ENCODE measurements around the gene ZNF431. TPM values are rescaled to one million over a fixed set of nuclear protein-coding genes. Genes with fewer than 3 reads are reported as not detected.

The ZNF431 gene
- total and polyA plus RNA-seq, 2 donors (not counting 1 experiment from before 2014, with no cell fraction given), result 19.8 to 40.7 TPM

- 95% methylated on average over 4 of the region's 6 CpGs for WGBS (ENCODE audit: insufficient coverage)
- Histone ChIP-seq H3K36me3 (replicated peaks in 1 of 2; ENCODE audit: control extremely low read depth in 1 of 2, control insufficient read depth in 1 of 2, extremely low read depth in 1 of 2, insufficient read depth in 2 of 2, low read length in 1 of 2) (no peaks in the 10 kb centered on the region), H3K4me1 (ENCODE audit: control insufficient read depth in 2 of 2, insufficient read depth in 2 of 2, low read length in 2 of 2) (no peaks in the 10 kb centered on the region), H2AFZ (ENCODE audit: insufficient read depth, low read depth, low read length, poor library complexity, severe bottlenecking) (no peak overlapping the region), H3K9ac (ENCODE audit: low read length) (no peak overlapping the region), H4K20me1 (ENCODE audit: control insufficient read depth, insufficient read depth, low read length, poor library complexity, severe bottlenecking) (no peaks in the 10 kb centered on the region), H3K4me3 (ENCODE audit: control extremely low read depth in 1 of 5, extremely low read depth in 1 of 5, insufficient read depth in 1 of 5, low read depth in 2 of 5, low read length in 4 of 5) (no peak overlapping the region), H3K27ac (ENCODE audit: low read length in 2 of 2) (no peak overlapping the region), H3K9me3 (ENCODE audit: control extremely low read depth in 1 of 3, control insufficient read depth in 2 of 3, insufficient read depth in 1 of 3, low read length in 2 of 3) (peaks cover 0 to 6% (median 0%) of the 10 kb centered on the region in 3 donors), H3K27me3 (replicated peaks in 1 of 4; ENCODE audit: control extremely low read depth in 1 of 4, control insufficient read depth in 3 of 4, insufficient read depth in 4 of 4, low read length in 3 of 4) (no peaks in the 10 kb centered on the region), H3K79me2 (ENCODE audit: control insufficient read depth, insufficient read depth, low read length) (no peaks in the 10 kb centered on the region), H3K4me2 (replicated peaks; ENCODE audit: low read depth, low read length, poor library complexity, severe bottlenecking) (no peak overlapping the region)
- Mint-ChIP-seq H3K4me3 (no peak overlapping the region), H3K27me3 (peaks cover 13% of the 10 kb centered on the region), H3K9me3 (ENCODE audit: insufficient read depth) (peaks cover 4% of the 10 kb centered on the region), H3K27ac (no peak overlapping the region), H3K4me1 (no peaks in the 10 kb centered on the region)
- no peak for ATAC-seq (ENCODE audit: low read depth)
- TF ChIP-seq, protein P1, sequence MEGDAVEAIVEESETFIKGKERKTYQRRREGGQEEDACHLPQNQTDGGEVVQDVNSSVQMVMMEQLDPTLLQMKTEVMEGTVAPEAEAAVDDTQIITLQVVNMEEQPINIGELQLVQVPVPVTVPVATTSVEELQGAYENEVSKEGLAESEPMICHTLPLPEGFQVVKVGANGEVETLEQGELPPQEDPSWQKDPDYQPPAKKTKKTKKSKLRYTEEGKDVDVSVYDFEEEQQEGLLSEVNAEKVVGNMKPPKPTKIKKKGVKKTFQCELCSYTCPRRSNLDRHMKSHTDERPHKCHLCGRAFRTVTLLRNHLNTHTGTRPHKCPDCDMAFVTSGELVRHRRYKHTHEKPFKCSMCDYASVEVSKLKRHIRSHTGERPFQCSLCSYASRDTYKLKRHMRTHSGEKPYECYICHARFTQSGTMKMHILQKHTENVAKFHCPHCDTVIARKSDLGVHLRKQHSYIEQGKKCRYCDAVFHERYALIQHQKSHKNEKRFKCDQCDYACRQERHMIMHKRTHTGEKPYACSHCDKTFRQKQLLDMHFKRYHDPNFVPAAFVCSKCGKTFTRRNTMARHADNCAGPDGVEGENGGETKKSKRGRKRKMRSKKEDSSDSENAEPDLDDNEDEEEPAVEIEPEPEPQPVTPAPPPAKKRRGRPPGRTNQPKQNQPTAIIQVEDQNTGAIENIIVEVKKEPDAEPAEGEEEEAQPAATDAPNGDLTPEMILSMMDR (IDR thresholded peaks at IDR 0.05), result no peak
- no peak for DNase-seq
- POLR2A ChIA-PET, result no interaction called here
- CTCF ChIA-PET, result no interaction called here
- intact Hi-C loops (cut with micrococcal nuclease), result no loop called here
These were observed 12.7 kb upstream of the ZNF431 start for GRCh38 chr19:21128901-21129698.

- no peaks in the 10 kb centered on the region for H3K27me3 ChIP-seq (replicated peaks in 1 of 4; ENCODE audit: control extremely low read depth in 1 of 4, control insufficient read depth in 3 of 4, insufficient read depth in 4 of 4, low read length in 3 of 4)
- no peak overlapping the region for H3K4me3 ChIP-seq (ENCODE audit: control extremely low read depth in 1 of 5, extremely low read depth in 1 of 5, insufficient read depth in 1 of 5, low read depth in 2 of 5, low read length in 4 of 5)
- H2AFZ ChIP-seq (ENCODE audit: insufficient read depth, low read depth, low read length, poor library complexity, severe bottlenecking), result no peak overlapping the region
- no peaks in the 10 kb centered on the region for H3K36me3 ChIP-seq (replicated peaks in 1 of 2; ENCODE audit: control extremely low read depth in 1 of 2, control insufficient read depth in 1 of 2, extremely low read depth in 1 of 2, insufficient read depth in 2 of 2, low read length in 1 of 2)
- H3K4me3 Mint-ChIP-seq, result no peak overlapping the region
- POLR2A ChIA-PET, result no interaction called here
- H3K4me1 Mint-ChIP-seq, result no peaks in the 10 kb centered on the region
- intact Hi-C loops (cut with micrococcal nuclease), result no loop called here
- WGBS (ENCODE audit: insufficient coverage), result 100% methylated on average over 2 of the region's 3 CpGs
- H3K4me2 ChIP-seq (replicated peaks; ENCODE audit: low read depth, low read length, poor library complexity, severe bottlenecking), result no peak overlapping the region
- ATAC-seq (ENCODE audit: low read depth), result no peak
- DNase-seq, result no peak
- H3K79me2 ChIP-seq (ENCODE audit: control insufficient read depth, insufficient read depth, low read length), result no peaks in the 10 kb centered on the region
- no peak overlapping the region for H3K27ac Mint-ChIP-seq
- CTCF ChIA-PET, result no interaction called here
- no peak overlapping the region for H3K27ac ChIP-seq (ENCODE audit: low read length in 2 of 2)
- H3K9me3 ChIP-seq (ENCODE audit: control extremely low read depth in 1 of 3, control insufficient read depth in 2 of 3, insufficient read depth in 1 of 3, low read length in 2 of 3), result peaks cover 0 to 3% (median 0%) of the 10 kb centered on the region in 3 donors
- H3K27me3 Mint-ChIP-seq, result peaks cover 15% of the 10 kb centered on the region
- TF ChIP-seq, protein P1 (IDR thresholded peaks at IDR 0.05), result no peak
- TF ChIP-seq EZH2 (IDR thresholded peaks at IDR 0.05; ENCODE audit: borderline replicate concordance, insufficient read depth, low read depth, low read length, poor library complexity, severe bottlenecking), result no peak
- no peak overlapping the region for H3K9ac ChIP-seq (ENCODE audit: low read length)
- peaks cover 4% of the 10 kb centered on the region for H3K9me3 Mint-ChIP-seq (ENCODE audit: insufficient read depth)
- H4K20me1 ChIP-seq (ENCODE audit: control insufficient read depth, insufficient read depth, low read length, poor library complexity, severe bottlenecking), result no peaks in the 10 kb centered on the region
- no peaks in the 10 kb centered on the region for H3K4me1 ChIP-seq (ENCODE audit: control insufficient read depth in 2 of 2, insufficient read depth in 2 of 2, low read length in 2 of 2)
These were observed 11.6 kb upstream of the ZNF431 start for GRCh38 chr19:21130097-21130775.
